HEK293 (cell line): Measurements from ENCODE around the gene METTL23.

Experiments
- BCL6B ChIP-seq: fragments of 450-650 bp; formaldehyde crosslinking; IDR thresholded peaks from 2 replicates; pipeline ENCODE4 v1.5.1; 2017; ENCODE audit warnings: missing biosample characterization, missing genetic modification characterization
- HOXC10 ChIP-seq: sonication (generic); formaldehyde crosslinking; IDR thresholded peaks from 2 replicates; pipeline ENCODE4 v1.8.1; 2023; ENCODE audit warnings: mild to moderate bottlenecking, missing genetic modification reagents
- INSM2 ChIP-seq: fragments of 450-650 bp; formaldehyde crosslinking; IDR thresholded peaks from 2 replicates; pipeline ENCODE4 v1.5.1; 2016; ENCODE audit warnings: missing biosample characterization, missing genetic modification characterization
- KLF7 ChIP-seq: fragments of 450-650 bp; formaldehyde crosslinking; IDR thresholded peaks from 2 replicates; pipeline ENCODE4 v1.5.1; 2016; ENCODE audit warnings: missing biosample characterization, missing genetic modification characterization, borderline replicate concordance
- PRDM10 ChIP-seq: fragments of 450-650 bp; formaldehyde crosslinking; IDR thresholded peaks from 2 replicates; pipeline ENCODE4 v1.5.1; 2016; ENCODE audit warnings: missing biosample characterization, missing genetic modification characterization
- PRDM4 ChIP-seq: fragments of 450-650 bp; formaldehyde crosslinking; IDR thresholded peaks from 2 replicates; pipeline ENCODE4 v1.5.1; 2017; ENCODE audit warnings: missing biosample characterization, missing genetic modification characterization
- ZBTB17 ChIP-seq: fragments of 450-650 bp; formaldehyde crosslinking; IDR thresholded peaks from 2 replicates; pipeline ENCODE4 v1.5.1; 2016; ENCODE audit warnings: missing biosample characterization, missing genetic modification characterization
- ZBTB44 ChIP-seq: fragments of 450-650 bp; IDR thresholded peaks from 2 replicates; pipeline ENCODE4 v1.5.1; 2018; ENCODE audit warnings: missing biosample characterization, mild to moderate bottlenecking, missing genetic modification characterization
- ZBTB48 ChIP-seq: fragments of 450-650 bp; formaldehyde crosslinking; IDR thresholded peaks from 2 replicates; pipeline ENCODE4 v1.5.1; 2016; ENCODE audit warnings: missing biosample characterization, missing genetic modification characterization
- ZNF10 ChIP-seq: fragments of 450-650 bp; formaldehyde crosslinking; IDR thresholded peaks from 2 replicates; pipeline ENCODE4 v1.5.1; 2017; ENCODE audit warnings: missing biosample characterization, missing genetic modification characterization
- ZNF155 ChIP-seq: fragments of 450-650 bp; formaldehyde crosslinking; IDR thresholded peaks from 2 replicates; pipeline ENCODE4 v1.5.1; 2016; ENCODE audit warnings: missing biosample characterization, missing genetic modification characterization
- ZNF18 ChIP-seq: fragments of 450-650 bp; formaldehyde crosslinking; IDR thresholded peaks from 2 replicates; pipeline ENCODE4 v1.5.1; 2016; ENCODE audit warnings: missing biosample characterization, missing genetic modification characterization
- ZNF23 ChIP-seq: fragments of 450-650 bp; formaldehyde crosslinking; IDR thresholded peaks from 2 replicates; pipeline ENCODE4 v1.5.1; 2016; ENCODE audit warnings: missing biosample characterization, missing genetic modification characterization, borderline replicate concordance
- ZNF239 ChIP-seq: fragments of 450-650 bp; formaldehyde crosslinking; IDR thresholded peaks from 2 replicates; pipeline ENCODE4 v1.5.1; 2016; ENCODE audit warnings: missing biosample characterization, missing genetic modification characterization
- ZNF416 ChIP-seq: fragments of 450-650 bp; formaldehyde crosslinking; IDR thresholded peaks from 2 replicates; pipeline ENCODE4 v1.5.1; 2016; ENCODE audit warnings: missing biosample characterization, missing genetic modification characterization
- ZNF544 ChIP-seq: fragments of 450-650 bp; formaldehyde crosslinking; IDR thresholded peaks from 2 replicates; pipeline ENCODE4 v1.5.0; 2017; ENCODE audit warnings: missing biosample characterization, missing genetic modification characterization
- ZNF549 ChIP-seq: fragments of 450-650 bp; IDR thresholded peaks from 2 replicates; pipeline ENCODE4 v1.5.1; 2018; ENCODE audit warnings: missing biosample characterization, missing genetic modification characterization, mild to moderate bottlenecking, inconsistent platforms, moderate library complexity
- ZNF580 ChIP-seq: fragments of 450-650 bp; formaldehyde crosslinking; IDR thresholded peaks from 2 replicates; pipeline ENCODE4 v1.5.1; 2016; ENCODE audit warnings: missing biosample characterization, missing genetic modification characterization
- ZNF639 ChIP-seq: fragments of 450-650 bp; formaldehyde crosslinking; IDR thresholded peaks from 2 replicates; pipeline ENCODE4 v1.5.1; 2016; ENCODE audit warnings: missing biosample characterization, missing genetic modification characterization
- ZNF837 ChIP-seq: fragments of 450-650 bp; formaldehyde crosslinking; IDR thresholded peaks from 2 replicates; pipeline ENCODE4 v1.5.1; 2016; ENCODE audit warnings: missing biosample characterization, missing genetic modification characterization
- ZSCAN30 ChIP-seq: fragments of 450-650 bp; IDR thresholded peaks from 2 replicates; pipeline ENCODE4 v1.5.1; 2018; ENCODE audit warnings: missing biosample characterization, mild to moderate bottlenecking, missing genetic modification characterization, moderate library complexity
- ZSCAN5A ChIP-seq: fragments of 450-650 bp; formaldehyde crosslinking; IDR thresholded peaks from 2 replicates; pipeline ENCODE4 v1.5.1; 2016; ENCODE audit warnings: missing biosample characterization, missing genetic modification characterization

Gene METTL23

GRCh38 chr17:76700617-76701470 is 25.8 kb upstream of the METTL23 start (continued):
- TF ChIP-seq PRDM4 (tag by site-specific recombination) (no peak), ZBTB48 (tag by site-specific recombination) (peak; percentile 22; the same call in 1 of the 2 replicates), KLF7 (tag by site-specific recombination) (no peak), ZNF23 (tag by site-specific recombination) (no peak), ZNF549 (tag by site-specific recombination) (no peak), ZNF155 (no peak), ZSCAN30 (tag by site-specific recombination) (no peak), ZBTB17 (tag by site-specific recombination) (peak; percentile 94), ZNF639 (tag by site-specific recombination) (peak; percentile 67; the same call in 1 of the 2 replicates), PRDM10 (tag by site-specific recombination) (no peak; the same call in 1 of the 2 replicates), ZNF416 (tag by site-specific recombination) (no peak), ZBTB44 (tag by site-specific recombination) (no peak), ZSCAN5A (no peak), ZNF18 (tag by site-specific recombination) (no peak), ZNF10 (tag by site-specific recombination) (no peak), ZNF239 (tag by site-specific recombination) (no peak), INSM2 (tag by site-specific recombination) (peak; percentile 39; the same call in 1 of the 2 replicates), ZNF544 (tag by site-specific recombination) (no peak), BCL6B (no peak), ZNF837 (tag by site-specific recombination) (no peak), HOXC10 (no peak), ZNF580 (tag by site-specific recombination) (no peak)
